Keratinocyte (primary cell): ENCODE results near the gene KCTD14. TPM values are rescaled to one million over a fixed set of nuclear protein-coding genes. Genes with fewer than 3 reads are reported as not detected.

Experiments used
- DNase-seq: peaks from one replicate; pipeline ENCODE4 v3.0.0-alpha.2; 2011; ENCODE audit warnings: low read depth, missing footprints, low spot score
- FAIRE-seq: peaks from 2 replicates; lab custom pipeline; 2011; peaks lifted over from hg19 to GRCh38; lab: Jason Lieb, UNC
- H2AFZ ChIP-seq: 2 replicates; pipeline ENCODE4 v1.6.0; 2012; ENCODE audit warnings: low read length, control low read depth, inconsistent platforms; ENCODE audit not compliant: control insufficient read depth
- H3K27ac ChIP-seq: 2 replicates; pipeline ENCODE4 v1.5.1; 2011; ENCODE audit warnings: low read length; ENCODE audit not compliant: control insufficient read depth, insufficient read depth
- H3K27me3 ChIP-seq: 3 replicates; pipeline ENCODE4 v1.6.0; 2011; ENCODE audit warnings: low read length; ENCODE audit not compliant: control insufficient read depth, insufficient read depth; ENCODE audit errors: extremely low read depth
- H3K36me3 ChIP-seq, 2 experiments: 2 replicates in 1 of 2; 3 replicates in 1 of 2; pipeline ENCODE4 v1.5.1; 2011; ENCODE audit warnings: low read length in 2 of 2, mild to moderate bottlenecking in 1 of 2; ENCODE audit not compliant: control insufficient read depth in 2 of 2, insufficient read depth in 2 of 2; ENCODE audit errors: extremely low read depth in 1 of 2
- H3K4me1 ChIP-seq: 3 replicates; pipeline ENCODE4 v1.5.1; 2011; ENCODE audit warnings: low read length; ENCODE audit not compliant: control insufficient read depth, insufficient read depth; ENCODE audit errors: extremely low read depth
- H3K4me2 ChIP-seq: 3 replicates; pipeline ENCODE4 v1.6.0; 2011; ENCODE audit warnings: low read depth, low read length; ENCODE audit not compliant: control insufficient read depth, insufficient read depth; ENCODE audit errors: extremely low read depth
- H3K4me3 ChIP-seq, 3 experiments: fragments of 200-600 bp in 1 of 3; sonication (generic) in 1 of 3; 2 replicates in 2 of 3; 3 replicates in 1 of 3; pipeline ENCODE4 v1.5.1; 2011 to 2016; ENCODE audit warnings: low read length in 3 of 3, mild to moderate bottlenecking in 3 of 3, control low read depth in 2 of 3, inconsistent platforms in 1 of 3, low read depth in 1 of 3, mixed read lengths in 1 of 3, mixed run types in 1 of 3, moderate library complexity in 1 of 3; ENCODE audit not compliant: control insufficient read depth in 2 of 3, insufficient read depth in 2 of 3; ENCODE audit errors: extremely low read depth in 1 of 3
- H3K79me2 ChIP-seq: 2 replicates; pipeline ENCODE4 v1.6.0; 2012; ENCODE audit warnings: low read length; ENCODE audit not compliant: control insufficient read depth, insufficient read depth
- H3K9ac ChIP-seq: 3 replicates; pipeline ENCODE4 v1.6.0; 2011; ENCODE audit warnings: low read length; ENCODE audit not compliant: control insufficient read depth, insufficient read depth; ENCODE audit errors: extremely low read depth
- H3K9me1 ChIP-seq: 3 replicates; pipeline ENCODE4 v1.6.0; 2011; ENCODE audit warnings: low read length; ENCODE audit not compliant: control insufficient read depth, insufficient read depth; ENCODE audit errors: extremely low read depth
- H3K9me3 ChIP-seq: 2 replicates; pipeline ENCODE4 v1.5.1; 2012; ENCODE audit warnings: low read depth, low read length; ENCODE audit not compliant: control insufficient read depth
- H4K20me1 ChIP-seq: 3 replicates; pipeline ENCODE4 v1.6.0; 2011; ENCODE audit warnings: low read length; ENCODE audit not compliant: control insufficient read depth, insufficient read depth; ENCODE audit errors: extremely low read depth
- CTCF ChIP-seq, 3 experiments: IDR thresholded peaks in 1 of 3; conservative IDR thresholded peaks in 1 of 3; optimal IDR thresholded peaks in 1 of 3; 2 replicates in 2 of 3; 3 replicates in 1 of 3; pipeline versions ENCODE3 to v1.5.1; 2011; ENCODE audit warnings: low read length in 3 of 3, mild to moderate bottlenecking in 3 of 3, moderate library complexity in 2 of 3, control low read depth in 1 of 3, inconsistent platforms in 1 of 3; ENCODE audit not compliant: insufficient read depth in 2 of 3; ENCODE audit errors: extremely low read depth in 1 of 3
- EZH2 ChIP-seq: IDR thresholded peaks from one replicate; pipeline ENCODE4 v1.6.1; 2012; ENCODE audit warnings: inconsistent platforms, mild to moderate bottlenecking, low read length, moderate library complexity
- dilution Hi-C: fragments of 300-500 bp; cut with MboI; formaldehyde crosslinking; loops from one replicate; pipeline ENCODE4 v1.7.0; 2020; ENCODE audit warnings: low sequenced_read_pairs; ENCODE audit not compliant: extremely low pct_ligation_motif_present
- polyA plus RNA-seq, 5 experiments: library from polyadenylated mRNA; depleted of rRNA in 3 of 5; stranded (reverse) in 3 of 5; stranded (forward) in 1 of 5; unstranded in 1 of 5; fragments of >200 nt; gene quantifications; 1 replicate in 1 of 5; 2 replicates in 3 of 5; 3 replicates in 1 of 5; pipeline versions ENCODE4 v1.2.1 to v1.2.3, GENCODE V29; 2011 to 2012; ENCODE audit warnings: missing spikeins in 2 of 5, low read depth in 1 of 5, low replicate concordance in 1 of 5

The KCTD14 gene
- polyA plus RNA-seq, 1 donor (not counting 4 experiments of a cell fraction or from before 2014, with no cell fraction given): 2.1 TPM

- Histone ChIP-seq H3K4me1 (peaks cover 10% of the 10 kb centered on the region), H3K36me3 (no peaks in the 10 kb centered on the region), H3K9me3 (no peaks in the 10 kb centered on the region), H3K79me2 (no peaks in the 10 kb centered on the region), H2AFZ (peak overlapping the region; percentile 75), H3K9ac (peak overlapping the region; percentile 50), H3K9me1 (no peaks in the 10 kb centered on the region), H3K27me3 (no peaks in the 10 kb centered on the region), H3K27ac (no peak overlapping the region), H4K20me1 (no peaks in the 10 kb centered on the region), H3K4me3 (peak overlapping the region; percentile 19 to 69 (median 43)), H3K4me2 (peak overlapping the region; percentile 93)
- DNase-seq: no peak
- TF ChIP-seq CTCF (optimal IDR thresholded peaks at IDR 0.05 in 1 of 3, IDR thresholded peaks at IDR 0.05 in 1 of 3, conservative IDR thresholded peaks at IDR 0.05 in 1 of 3; ENCODE audit: extremely low read depth in 1 of 3, insufficient read depth in 2 of 3, low read length in 3 of 3): peak; percentile 94 to 95 (median 95)
- no peak for TF ChIP-seq EZH2
- FAIRE-seq: no peak
- dilution Hi-C loops: no loop called here
Measured at GRCh38 chr11:78045851-78046485, 22.9 kb upstream of the KCTD14 start.

GRCh38 chr11:78044706-78045105 lies 21.6 kb upstream of the KCTD14 start:
- dilution Hi-C loops: no loop called here
- TF ChIP-seq CTCF (optimal IDR thresholded peaks at IDR 0.05 in 1 of 3, IDR thresholded peaks at IDR 0.05 in 1 of 3, conservative IDR thresholded peaks at IDR 0.05 in 1 of 3; ENCODE audit: extremely low read depth in 1 of 3, insufficient read depth in 2 of 3, low read length in 3 of 3) (no peak), EZH2 (no peak)

More at GRCh38 chr11:78044706-78045105, 21.6 kb upstream of the KCTD14 start:
- peaks cover 23% of the 10 kb centered on the region for H3K4me1 ChIP-seq
- H4K20me1 ChIP-seq: no peaks in the 10 kb centered on the region
- H3K4me2 ChIP-seq: no peak overlapping the region
- H3K9me1 ChIP-seq: no peaks in the 10 kb centered on the region
- FAIRE-seq (no peak), DNase-seq (no peak)
- H3K36me3 ChIP-seq: no peaks in the 10 kb centered on the region
- H3K9ac ChIP-seq: no peak overlapping the region
- no peak overlapping the region for H3K4me3 ChIP-seq
- H3K9me3 ChIP-seq: no peaks in the 10 kb centered on the region
- H2AFZ ChIP-seq: no peak overlapping the region
- no peaks in the 10 kb centered on the region for H3K27me3 ChIP-seq
- no peak overlapping the region for H3K27ac ChIP-seq
- no peaks in the 10 kb centered on the region for H3K79me2 ChIP-seq
